CD4-positive, alpha-beta T cell treated with Interleukin-17A for 1 hour (primary cell): ENCODE measurements around the gene DOCK10.

ENCODE experiments used
- DNase-seq: peaks from one replicate; pipeline ENCODE4 v3.0.0-alpha.2; 2020

The DOCK10 gene

GRCh38 chr2:224816816-224817215, 225.5 kb downstream of the DOCK10 start:
- no peak for DNase-seq

DNA sequence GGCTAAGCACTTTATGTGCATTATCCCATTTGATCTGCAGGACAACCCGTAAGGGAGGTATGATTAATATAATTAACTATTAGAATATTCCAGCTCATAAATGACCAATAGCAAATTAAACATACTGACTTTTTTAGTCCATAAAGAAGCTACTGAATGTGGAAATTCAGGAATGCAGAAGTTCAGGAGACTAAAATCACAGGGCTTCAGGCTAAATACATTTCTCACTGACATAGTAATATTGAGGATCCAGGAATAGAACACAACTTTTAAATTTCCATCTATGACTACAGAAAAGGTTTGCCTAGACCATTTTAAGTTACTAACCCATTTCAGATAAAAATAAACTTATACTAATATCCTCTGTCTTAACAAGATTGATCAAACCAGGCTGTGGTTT, 228.7 kb downstream of the DOCK10 start:
- no peak for DNase-seq

DNA sequence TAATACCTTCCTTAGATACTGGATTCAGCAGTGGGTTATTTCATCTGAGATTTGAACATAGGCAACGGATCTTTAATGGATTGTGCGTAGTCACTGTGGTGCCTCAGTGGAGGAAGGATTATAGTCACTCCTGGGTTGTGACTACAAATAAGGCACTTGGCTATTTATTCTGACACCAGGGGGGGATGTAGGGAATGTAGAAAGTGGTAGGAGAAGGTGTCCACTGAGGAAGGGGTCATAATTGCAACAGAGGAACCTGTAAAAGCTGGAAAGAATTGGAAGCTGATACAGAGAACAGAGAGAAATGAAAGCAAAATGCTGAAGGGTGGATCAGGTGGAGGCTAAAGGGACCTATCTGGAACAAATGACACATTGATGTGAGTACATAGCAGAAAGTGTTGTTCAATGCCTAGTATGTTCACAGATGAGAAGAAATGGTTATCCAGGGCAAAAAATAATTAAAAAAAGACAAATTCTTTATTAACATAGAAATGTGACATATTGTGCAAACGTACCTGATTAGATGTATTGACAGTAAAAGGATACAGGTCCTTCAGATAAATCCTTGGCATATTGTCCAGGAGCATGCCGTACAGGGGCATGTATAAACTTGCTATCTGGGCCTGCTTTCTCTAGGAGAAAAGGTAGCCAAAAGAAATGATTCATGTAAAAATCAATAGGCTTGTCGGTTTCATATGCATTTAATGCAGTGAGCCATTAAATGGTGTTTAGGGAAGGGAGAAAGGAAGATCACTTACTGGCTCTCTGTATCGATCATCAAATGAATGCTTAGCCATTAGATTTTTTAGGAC, 234.9 kb downstream of the DOCK10 start:
- no peak for DNase-seq

GRCh38 chr2:224803930-224804329, 238.3 kb downstream of the DOCK10 start:
- no peak for DNase-seq

DNA sequence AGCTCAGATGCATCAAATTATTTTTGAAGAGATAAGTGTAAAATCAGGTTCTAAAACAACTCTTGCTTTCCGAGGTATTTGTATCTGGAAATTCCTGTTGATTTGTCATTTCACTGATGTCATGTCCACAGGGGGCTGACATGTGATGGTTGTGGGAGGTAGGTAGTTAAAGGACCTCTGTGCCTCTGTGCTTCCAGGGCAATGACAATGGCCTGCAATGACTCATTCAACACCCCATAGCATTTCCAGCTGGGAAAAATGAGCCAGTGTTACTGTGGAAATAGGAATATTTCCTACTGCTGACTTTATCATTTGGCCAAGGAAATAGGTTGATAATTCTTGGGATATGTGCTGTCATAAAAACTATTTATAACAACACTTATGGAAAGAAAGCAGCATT, 239.9 kb downstream of the DOCK10 start:
- DNase-seq, result no peak

DNA sequence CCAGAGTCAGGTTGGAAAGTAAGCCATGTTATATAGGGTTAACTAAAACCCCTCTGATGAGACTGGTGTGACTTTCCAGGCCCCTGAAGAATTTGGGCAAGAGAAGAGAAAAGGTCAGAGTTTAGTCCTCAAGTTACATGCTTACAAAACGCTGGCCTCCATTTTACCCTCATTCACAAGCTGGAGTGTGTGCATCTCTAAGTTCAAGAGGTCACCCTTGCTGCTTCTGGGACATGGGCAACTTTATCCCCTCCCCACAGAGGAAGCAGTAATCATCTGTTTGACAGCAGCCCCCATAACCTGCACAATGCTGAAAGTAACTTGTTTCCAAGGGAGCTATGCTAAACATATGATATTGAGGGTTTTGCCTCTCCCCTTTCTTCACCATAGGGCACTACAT, 240.9 kb downstream of the DOCK10 start:
- DNase-seq, result no peak

DNA sequence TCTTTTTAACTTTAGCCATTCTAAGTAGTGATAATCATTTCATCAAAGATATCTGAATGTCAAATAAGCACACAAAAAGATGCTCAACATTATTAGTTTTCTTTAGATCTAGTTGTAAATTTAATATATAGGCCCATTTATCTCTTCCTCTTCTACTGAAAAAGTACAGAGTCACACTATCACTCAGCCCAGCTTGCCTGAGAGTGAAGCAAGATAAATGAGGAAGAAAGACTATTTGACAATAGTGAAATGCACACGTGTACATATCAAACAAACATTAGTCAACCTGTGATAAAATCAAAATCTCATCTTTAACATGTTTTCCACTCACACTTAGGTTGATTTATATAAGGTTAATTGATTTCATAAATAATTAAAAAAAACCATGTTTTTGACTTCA, 242.6 kb downstream of the DOCK10 start:
- no peak for DNase-seq

- no peak for DNase-seq
Measured at GRCh38 chr2:224798180-224798579, 244.1 kb downstream of the DOCK10 start.

DNA sequence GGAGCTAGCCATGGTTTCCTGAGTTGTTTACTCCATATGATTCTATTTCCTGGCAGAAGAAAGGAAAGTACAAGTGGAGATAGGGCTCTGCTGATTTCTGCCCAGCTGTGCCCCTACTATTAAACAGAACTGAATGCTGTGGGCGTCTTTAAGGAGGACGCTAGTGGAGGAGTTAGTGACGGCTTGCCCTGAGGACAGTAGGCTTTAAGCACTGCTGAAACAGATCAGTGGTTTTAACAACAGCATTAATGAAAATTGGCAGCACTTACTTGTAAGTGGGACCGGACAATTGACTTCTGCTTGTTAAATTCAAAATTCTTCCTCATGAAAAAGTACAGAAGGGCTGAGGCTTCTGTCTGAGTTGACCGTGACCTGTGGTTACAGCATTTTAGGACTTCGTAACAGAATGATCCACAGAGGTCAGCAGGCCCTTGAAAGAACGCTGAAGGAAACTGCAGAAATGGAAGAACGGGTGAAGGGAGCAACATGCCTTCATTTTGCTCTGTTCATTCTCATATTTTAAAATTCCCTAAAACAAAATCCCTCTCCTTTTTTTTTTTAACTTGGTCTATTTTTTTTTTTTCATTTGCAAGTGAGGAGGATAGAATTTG, 245.5 kb downstream of the DOCK10 start:
- DNase-seq, result no peak

- no peak for DNase-seq
Measured at GRCh38 chr2:224793946-224794345, 248.3 kb downstream of the DOCK10 start.

DNA sequence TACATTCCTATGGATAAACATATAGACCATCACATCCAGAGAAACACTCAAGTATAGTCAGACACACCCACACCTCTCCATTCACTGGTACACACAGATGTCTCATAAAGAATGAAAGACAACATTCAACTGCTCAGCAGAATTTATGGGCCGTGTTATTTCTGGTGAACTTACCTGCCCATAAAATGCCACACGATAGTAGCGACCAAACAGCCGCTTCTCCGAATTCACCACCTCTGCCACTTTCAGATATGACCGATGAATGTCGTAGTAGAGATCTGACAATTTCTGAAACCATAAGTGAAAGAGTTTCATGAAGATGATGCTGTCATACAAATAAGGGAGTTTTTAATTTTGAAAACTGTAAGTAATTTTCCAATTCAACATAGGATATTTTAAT, 255.4 kb downstream of the DOCK10 start:
- no peak for DNase-seq

- no peak for DNase-seq
Measured at GRCh38 chr2:224781400-224781799, 260.9 kb downstream of the DOCK10 start.

DNA sequence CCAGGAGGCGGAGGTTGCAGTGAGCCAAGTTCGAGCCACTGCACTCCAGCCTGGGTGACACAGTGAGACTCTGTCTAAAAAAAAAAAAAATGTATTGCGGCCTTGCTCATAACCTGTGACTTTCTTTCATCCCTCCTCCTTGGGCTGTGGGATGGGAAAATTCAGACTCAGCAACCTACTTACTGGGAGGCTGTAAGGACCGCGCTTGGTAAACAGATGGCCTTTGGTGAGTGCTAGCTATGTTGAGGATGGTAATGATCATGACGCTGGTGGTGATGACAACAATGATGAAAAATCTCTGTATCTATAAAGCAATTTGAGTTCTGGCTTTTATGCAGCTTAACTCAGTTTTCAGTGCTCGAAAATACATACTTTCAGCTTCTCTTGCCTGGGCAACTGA, 261.4 kb downstream of the DOCK10 start:
- DNase-seq, result no peak

DNA sequence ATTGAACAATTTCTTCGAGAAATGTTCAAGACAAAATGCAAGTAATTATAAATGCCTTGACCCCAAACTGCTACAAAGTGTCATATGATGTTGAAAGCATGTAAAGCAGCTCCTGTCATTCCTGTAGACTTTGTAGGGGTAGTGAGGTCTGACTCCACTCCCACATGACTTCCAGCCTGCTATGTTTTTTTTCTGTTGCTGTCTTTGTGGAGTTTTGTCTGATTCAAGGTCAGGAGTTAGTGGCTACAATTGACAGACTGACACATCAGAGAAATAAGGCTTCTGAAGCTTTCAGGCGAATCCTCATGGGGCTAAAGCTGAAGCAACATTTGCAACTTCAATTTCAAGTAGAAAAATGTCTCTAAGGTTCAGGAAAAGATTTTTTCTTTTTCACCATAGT, 262.2 kb downstream of the DOCK10 start:
- no peak for DNase-seq

DNA sequence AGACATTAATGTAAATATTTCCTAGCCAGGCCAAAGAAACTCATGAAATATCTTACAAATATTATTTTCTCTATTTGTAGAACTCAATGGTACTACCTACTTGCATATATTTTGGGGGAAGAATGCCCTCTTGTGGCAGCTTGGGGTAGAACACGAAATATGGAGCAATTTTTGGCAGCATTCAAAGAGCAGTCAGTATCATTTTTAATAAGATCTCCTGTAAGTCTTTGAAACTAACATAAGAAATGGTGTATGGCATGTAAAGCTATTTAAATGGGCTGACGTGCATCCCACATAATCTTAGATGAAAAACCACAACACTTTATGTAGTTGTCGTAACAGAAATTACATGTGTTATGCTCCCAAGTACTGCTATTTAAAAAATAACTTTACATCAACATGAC, 263.8 kb downstream of the DOCK10 start:
- peak; percentile 71 for DNase-seq

GRCh38 chr2:224777559-224777930, 264.7 kb downstream of the DOCK10 start:
- no peak for DNase-seq

DNA sequence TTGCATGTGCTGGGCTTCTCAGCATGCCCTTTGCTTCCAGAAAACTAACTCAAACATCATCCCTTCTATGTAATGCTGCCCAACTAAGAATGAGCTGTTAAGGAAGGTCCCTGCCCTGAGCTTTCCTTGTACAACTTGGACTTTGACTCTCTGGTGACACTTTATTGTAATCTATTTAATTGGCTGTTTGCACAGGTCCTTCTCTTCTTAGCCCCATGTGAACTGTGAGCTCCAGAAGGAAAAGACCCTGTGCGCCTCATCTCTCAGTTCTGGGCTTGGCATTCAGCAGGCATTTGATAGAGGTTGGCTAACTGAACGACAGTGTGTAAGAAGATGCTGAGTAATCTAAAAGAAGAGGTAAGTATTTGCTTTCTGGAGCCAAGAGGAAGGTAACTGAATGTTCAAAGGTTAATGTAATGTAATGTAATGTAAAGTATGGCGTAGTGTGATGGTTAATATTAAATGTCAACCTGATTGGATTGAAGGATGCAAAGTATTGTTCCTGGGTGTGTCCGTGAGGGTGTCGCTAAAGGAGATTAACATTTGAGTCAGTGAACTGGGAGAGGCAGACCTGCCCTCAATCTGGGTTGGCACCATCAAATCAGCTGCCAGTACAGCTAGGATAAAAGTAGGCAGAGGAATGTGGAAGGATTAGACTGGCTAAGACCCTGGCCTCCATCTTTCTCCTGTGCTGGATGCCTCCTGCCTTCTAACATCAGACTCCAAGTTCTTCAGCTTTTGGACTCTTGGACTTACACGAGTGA, 265.3 kb downstream of the DOCK10 start:
- DNase-seq, result no peak

DNA sequence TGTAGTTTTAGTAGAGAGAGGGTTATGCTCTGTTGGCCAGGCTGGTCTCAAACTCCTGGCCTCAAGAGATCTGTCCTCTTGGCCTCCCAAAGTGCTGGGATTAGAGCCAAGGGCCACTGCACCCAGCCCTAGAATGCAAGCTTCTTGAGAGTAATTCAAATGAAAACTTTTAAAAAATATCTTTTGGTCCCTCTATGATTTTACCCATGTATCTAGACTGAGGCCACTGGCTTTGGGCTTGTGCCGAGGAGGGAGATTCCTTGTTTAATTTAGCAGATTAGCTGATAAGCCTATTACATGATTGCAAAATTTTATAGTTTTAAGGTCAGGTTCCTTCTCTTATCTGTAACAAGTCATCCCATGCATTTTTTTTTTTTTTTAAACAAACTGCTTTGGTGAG, 266.6 kb downstream of the DOCK10 start:
- no peak for DNase-seq

GRCh38 chr2:224774735-224775134, 267.5 kb downstream of the DOCK10 start:
- no peak for DNase-seq

- no peak for DNase-seq
Measured at GRCh38 chr2:224772494-224772893, 269.8 kb downstream of the DOCK10 start.

- DNase-seq, result no peak
Measured at GRCh38 chr2:224769489-224769888, 272.8 kb downstream of the DOCK10 start.

DNA sequence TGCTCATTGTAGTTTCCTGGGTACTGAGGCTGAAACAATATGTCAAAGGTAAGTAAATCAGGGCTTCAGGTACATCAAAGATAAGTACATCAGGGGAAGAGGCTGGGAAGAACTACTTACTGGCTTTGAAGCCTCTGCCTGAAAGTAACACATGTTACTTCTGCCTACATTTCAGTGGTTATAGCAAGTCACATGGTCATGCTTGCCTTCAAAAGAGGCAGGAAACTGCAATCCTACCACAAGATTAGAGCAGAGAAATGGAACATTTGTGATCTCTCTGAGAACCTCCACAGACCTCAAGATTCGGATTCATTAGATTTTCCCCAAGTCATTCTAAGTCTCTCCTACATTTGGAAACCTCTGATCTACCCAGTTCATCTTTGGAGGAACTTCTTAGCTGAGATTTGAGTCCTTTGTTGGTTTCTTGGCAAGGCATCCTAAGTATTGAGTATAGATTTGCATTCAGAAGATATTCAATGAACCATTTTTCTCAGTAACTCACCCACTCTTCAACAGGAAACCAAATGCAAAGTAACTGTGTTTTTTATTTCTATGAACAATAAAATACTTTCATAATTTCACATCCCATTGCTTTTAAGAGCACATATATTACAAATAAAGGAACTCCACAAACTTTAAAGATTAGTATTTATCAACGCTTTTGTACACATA, 277.6 kb downstream of the DOCK10 start:
- peak; percentile 27 for DNase-seq

- no peak for DNase-seq
Measured at GRCh38 chr2:224757934-224758548, 284.2 kb downstream of the DOCK10 start.
